GM19324 (cell line): Measurements from ENCODE around the gene DAPK1.
"Not testable (repeated sequence)": the region's sequence is repeated elsewhere in the genome, so short reads cannot be mapped to it uniquely, and the experiment has no call there.

ENCODE experiments used
- ATAC-seq: cut with Tn5 transposase; IDR thresholded peaks from one replicate; pipeline ENCODE4 v1.9.1; 2021; ENCODE audit warnings: mild to moderate bottlenecking, moderate library complexity; ENCODE audit not compliant: unreplicated experiment, low FRiP score

Gene DAPK1

DNA sequence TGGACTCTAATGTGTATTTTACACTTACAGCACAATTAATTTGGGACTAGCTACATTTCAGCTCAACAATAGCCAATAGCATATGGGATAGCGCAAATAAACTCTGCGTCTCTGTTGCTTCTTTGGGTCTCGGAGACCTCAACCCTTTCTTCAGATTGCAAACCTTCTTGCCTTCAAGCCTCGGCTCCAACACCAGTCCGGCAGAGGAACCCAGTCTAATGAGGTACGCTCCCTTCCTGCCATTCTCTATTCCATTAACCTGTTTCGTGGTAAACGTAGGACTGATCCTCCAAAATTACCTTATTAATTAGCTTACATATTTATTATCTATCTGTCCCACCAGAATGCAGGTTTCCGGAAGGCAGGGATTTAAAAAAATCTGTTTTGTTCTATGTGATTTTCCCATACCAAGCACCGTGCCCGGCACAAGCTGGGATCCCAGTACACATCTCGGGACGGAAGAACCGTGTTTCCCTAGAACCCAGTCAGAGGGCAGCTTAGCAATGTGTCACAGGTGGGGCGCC lies 525 bp upstream of the DAPK1 start:
- ATAC-seq = no peak

- ATAC-seq = peak; percentile 28
These were observed 561 bp downstream of the DAPK1 start for GRCh38 chr9:87498046-87498810.

GRCh38 chr9:87498811-87499360 lies 1.2 kb downstream of the DAPK1 start:
- no peak for ATAC-seq

DNA sequence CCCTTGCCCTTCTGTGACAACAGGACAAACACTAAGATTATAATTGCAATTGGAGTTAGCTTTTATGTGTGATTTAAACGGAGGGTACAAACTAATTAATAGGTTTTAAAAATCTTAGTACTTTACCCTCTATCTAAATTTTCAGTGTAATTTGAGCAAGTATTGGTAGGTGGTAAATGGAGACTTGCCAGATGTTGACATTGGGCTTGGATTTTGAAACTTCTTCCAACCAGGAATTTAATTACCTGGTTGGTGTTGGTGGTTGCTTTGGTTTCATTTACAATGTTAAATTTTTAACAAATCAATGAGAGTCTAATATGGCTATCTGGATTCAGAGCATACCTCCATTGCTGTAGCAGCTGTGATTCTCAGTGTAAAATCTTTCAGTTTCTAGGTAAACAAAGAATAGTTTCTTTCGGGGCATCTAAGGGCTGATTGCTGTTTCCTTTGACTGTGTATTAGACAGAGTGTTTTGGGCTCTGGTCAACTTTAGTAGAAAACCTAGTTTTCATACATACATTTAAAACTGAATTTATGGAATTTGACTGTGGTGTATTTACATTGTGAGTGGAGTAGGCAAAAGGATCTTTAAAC lies 1.9 kb downstream of the DAPK1 start:
- no peak for ATAC-seq

DNA sequence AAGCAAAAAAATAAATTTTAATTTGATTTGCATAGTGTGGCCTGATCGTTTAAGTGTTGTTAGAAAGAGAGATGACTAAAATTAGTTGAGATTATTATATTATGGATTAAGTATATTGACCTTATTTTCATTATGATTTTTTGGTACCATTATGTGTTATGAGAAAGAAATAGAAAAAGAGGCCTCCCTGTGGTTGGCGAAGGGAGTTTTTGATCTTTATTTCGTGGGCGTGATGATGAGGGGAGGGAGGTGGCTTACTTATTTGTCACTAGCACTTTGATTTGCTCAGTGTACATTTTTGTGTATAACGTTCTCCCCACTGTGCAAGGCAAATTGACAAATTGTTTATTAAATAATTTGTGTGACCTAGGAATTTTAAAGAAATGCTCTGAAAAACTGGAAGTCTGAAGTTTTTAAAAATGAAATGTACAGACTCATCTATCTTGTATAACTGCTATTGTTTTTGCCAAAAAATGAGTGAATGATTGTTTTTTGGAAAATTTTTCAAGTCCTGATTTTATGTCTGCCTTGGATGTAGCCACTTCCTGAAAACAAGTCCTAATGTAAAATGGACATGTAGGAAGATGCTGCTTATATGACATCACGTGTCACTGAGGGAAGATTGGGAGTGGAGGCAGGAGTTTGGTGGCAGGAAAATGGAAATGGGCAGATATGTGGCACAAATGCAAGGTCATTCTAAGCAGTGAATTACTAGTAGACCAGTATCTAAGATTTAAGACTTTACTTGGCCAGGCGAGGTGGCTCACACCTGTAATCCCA lies 3.0 kb downstream of the DAPK1 start:
- ATAC-seq = no peak

DNA sequence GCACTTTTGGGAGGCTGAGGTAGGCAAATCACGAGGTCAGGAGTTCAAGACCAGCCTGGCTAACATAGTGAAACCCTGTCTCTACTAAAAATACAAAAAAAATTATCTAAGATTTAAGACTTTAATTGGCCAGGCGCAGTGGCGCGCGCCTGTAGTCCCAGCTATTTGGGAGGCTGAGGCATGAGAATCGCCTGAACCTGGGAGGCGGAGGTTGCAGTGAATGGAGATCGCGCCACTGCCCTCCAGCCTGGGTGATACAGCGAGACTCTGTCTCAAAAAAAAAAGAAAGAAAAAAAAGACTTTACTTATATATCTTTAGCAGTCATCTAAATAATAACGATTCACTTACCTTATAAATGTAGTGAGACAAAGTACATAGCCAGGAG lies 3.6 kb downstream of the DAPK1 start:
- not testable (repeated sequence) for ATAC-seq

DNA sequence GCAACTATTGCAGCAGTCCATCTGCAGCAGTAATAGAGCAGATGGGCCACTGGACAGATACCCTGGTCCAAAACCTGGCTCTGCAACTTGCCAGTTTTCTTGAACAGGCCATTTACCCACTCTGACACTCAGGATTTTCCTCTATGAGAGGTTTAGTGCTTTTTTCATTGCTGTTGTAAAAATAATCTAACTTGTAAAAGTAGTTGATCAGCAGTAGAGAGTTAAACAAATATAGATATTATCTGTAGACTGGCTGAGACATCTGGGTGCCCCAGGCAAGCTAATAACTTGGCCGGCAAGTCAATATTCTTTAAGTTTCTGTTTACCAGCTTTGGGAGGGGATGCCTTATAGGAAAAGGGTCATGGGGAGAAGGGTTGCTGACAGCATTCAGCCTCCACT lies 4.1 kb downstream of the DAPK1 start:
- ATAC-seq = no peak

DNA sequence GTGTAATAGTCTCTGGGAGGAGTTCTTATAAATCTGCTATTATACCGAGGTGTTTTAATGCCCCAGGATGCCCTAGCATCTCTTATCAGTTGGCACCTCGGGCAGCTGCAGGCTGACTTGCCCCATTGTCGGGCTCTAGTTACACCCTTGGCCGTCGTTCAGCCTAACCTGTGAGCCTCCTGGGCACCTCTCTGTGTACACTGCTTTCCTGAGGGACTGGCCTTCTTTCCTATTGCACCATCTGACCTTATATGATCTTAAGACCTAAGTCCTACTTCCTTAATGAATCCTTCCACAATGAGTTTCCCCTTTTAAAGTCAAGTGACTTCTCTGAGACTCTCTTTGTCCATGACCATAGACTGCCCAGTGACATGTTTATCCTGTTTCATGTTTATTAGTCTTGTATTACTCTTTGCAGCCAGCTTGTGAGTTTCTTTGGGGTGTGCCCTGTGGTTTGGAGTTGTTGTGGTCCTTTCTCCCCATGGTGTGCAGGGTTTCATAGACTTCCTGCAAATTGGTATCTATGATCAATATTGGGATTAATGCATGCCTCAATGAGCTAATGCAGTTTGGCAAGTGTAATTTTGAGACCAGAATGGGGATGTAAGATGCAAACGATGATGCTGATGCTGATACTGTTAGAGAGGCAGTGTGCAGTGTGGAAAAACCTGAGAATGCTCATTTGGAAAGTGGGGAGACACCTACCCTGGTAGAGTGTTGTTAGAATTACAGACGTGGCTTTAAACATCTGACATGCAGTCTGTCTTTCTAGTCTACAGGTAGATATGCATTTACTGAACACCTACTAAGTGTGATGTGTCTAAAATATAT lies 4.9 kb downstream of the DAPK1 start:
- ATAC-seq = no peak

GRCh38 chr9:87503430-87503829 lies 5.8 kb downstream of the DAPK1 start:
- ATAC-seq = no peak

GRCh38 chr9:87503927-87504326 lies 6.3 kb downstream of the DAPK1 start:
- ATAC-seq = no peak

GRCh38 chr9:87504938-87505337 lies 7.3 kb downstream of the DAPK1 start:
- ATAC-seq = no peak

DNA sequence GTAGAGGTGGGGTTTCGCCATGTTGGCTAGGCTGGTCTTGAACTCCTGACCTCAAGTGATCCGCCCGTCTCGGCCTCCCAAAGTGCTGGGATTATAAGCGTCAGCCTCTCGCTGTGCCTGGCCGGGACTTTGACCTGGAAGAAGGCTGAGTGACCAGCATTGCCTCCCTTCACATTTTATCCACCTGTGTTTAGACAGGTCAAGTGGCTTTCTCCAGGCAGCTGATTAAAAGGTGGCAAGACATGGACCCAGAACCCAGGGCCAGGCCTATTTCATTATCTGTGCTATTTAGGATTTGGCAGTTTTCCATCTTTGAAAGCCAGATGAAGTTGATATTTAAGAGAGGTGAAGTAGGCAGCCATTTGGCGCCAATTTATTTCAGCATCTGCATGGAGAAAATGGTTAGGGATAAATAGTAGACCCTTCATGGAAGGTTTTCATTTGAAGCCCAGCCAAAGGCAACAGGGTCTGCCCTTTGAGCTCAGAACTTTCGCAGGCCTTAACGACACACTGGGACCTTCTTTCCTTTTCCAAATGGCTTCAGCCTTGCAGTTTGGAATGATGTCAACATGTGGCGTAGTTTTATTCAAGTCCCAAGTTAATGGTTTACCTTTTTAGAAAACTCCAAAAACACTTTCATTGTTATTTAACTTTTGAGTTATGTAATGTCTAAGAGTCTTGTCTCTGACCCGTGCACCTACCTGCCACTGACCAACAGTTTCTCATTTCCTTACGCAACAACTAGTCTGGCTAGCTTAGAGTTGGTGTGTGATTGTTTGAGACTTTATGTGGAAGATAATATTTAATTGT lies 8.4 kb downstream of the DAPK1 start:
- no peak for ATAC-seq

GRCh38 chr9:87507576-87507975 lies 9.9 kb downstream of the DAPK1 start:
- ATAC-seq = no peak

DNA sequence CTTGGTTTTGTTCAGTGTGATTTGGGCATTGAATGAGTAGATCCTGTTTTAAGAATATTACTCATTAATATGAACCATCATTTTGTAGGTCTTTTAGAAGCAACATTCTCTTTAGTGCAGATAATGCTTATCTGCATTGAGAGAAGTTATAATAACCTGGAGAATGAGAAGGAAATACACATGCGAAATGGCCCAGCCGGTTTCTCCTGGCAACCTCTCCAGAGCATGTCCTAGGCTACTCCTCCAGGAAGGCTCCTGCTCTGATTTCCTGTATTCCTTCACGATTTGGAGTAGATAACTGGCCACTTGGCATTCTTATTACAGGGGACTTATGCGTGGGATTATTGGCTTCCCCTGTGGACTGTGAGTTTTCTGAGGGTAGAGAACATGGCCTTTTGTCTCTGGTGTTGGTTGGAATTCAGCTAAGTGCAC lies 12.6 kb downstream of the DAPK1 start:
- ATAC-seq = no peak

DNA sequence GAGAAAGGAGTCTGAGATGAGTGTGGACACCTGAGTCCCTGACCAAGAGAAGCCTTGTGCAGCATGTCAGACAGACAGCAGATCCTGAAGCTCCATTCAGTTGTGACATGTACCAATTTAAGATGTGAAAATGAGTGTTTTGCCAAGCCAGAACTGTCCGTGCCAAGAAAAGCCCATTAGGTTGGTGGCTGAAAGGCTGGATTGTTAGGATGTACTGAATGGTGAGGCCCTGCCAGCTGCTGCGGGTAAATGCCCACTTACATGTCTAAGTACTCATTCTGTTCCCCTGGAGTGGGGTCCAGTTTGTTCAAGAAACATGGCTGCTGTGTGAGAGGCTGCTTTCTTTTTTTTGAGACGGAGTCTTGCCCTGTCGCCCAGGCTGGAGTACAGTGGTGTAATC lies 14.6 kb downstream of the DAPK1 start:
- no peak for ATAC-seq

GRCh38 chr9:87513161-87513560 lies 15.5 kb downstream of the DAPK1 start:
- no peak for ATAC-seq

GRCh38 chr9:87513880-87514535 lies 16.3 kb downstream of the DAPK1 start:
- ATAC-seq = no peak

GRCh38 chr9:87515006-87515405 lies 17.3 kb downstream of the DAPK1 start:
- no peak for ATAC-seq
